ENCODE measurements around the gene SYNE1.

The SYNE1 gene

GRCh38 chr6:152166897-152167296, 470.3 kb downstream of the SYNE1 start:
- in situ Hi-C loops (cut with MboI; ENCODE audit: low sequenced_read_pairs, unreplicated experiment), result no loop called here
- no peak for TF ChIP-seq CTCF (IDR thresholded peaks at IDR 0.05; ENCODE audit: borderline replicate concordance, control extremely low read depth, extremely low read depth, insufficient read depth, missing control alignments)

GRCh38 chr6:152166497-152166896, 470.7 kb downstream of the SYNE1 start:
- in situ Hi-C loops (cut with MboI; ENCODE audit: low sequenced_read_pairs, unreplicated experiment), result no loop called here
- no peak for TF ChIP-seq CTCF (IDR thresholded peaks at IDR 0.05; ENCODE audit: borderline replicate concordance, control extremely low read depth, extremely low read depth, insufficient read depth, missing control alignments)
- no peak for DNase-seq (ENCODE audit: low spot score)

More at GRCh38 chr6:152166897-152167296, 470.3 kb downstream of the SYNE1 start:
- no peak for DNase-seq (ENCODE audit: low spot score)

GRCh38 chr6:152164957-152165356, 472.2 kb downstream of the SYNE1 start:
- DNase-seq (ENCODE audit: low spot score), result no peak
- in situ Hi-C loops (cut with MboI; ENCODE audit: low sequenced_read_pairs, unreplicated experiment), result no loop called here

GRCh38 chr6:152161501-152161900, 475.7 kb downstream of the SYNE1 start:
- DNase-seq (ENCODE audit: low spot score), result no peak
- no peak for TF ChIP-seq CTCF (IDR thresholded peaks at IDR 0.05; ENCODE audit: borderline replicate concordance, control extremely low read depth, extremely low read depth, insufficient read depth, missing control alignments)
- in situ Hi-C loops (cut with MboI; ENCODE audit: low sequenced_read_pairs, unreplicated experiment), result no loop called here

More at GRCh38 chr6:152164957-152165356, 472.2 kb downstream of the SYNE1 start:
- no peak for TF ChIP-seq CTCF (IDR thresholded peaks at IDR 0.05; ENCODE audit: borderline replicate concordance, control extremely low read depth, extremely low read depth, insufficient read depth, missing control alignments)

GRCh38 chr6:152160346-152160745, 476.8 kb downstream of the SYNE1 start:
- peak; percentile 66 for DNase-seq (ENCODE audit: low spot score)
- TF ChIP-seq CTCF (IDR thresholded peaks at IDR 0.05; ENCODE audit: borderline replicate concordance, control extremely low read depth, extremely low read depth, insufficient read depth, missing control alignments), result no peak
- in situ Hi-C loops (cut with MboI; ENCODE audit: low sequenced_read_pairs, unreplicated experiment), result no loop called here

- no peak for TF ChIP-seq CTCF (IDR thresholded peaks at IDR 0.05; ENCODE audit: borderline replicate concordance, control extremely low read depth, extremely low read depth, insufficient read depth, missing control alignments)
- in situ Hi-C loops (cut with MboI; ENCODE audit: low sequenced_read_pairs, unreplicated experiment), result no loop called here
- DNase-seq (ENCODE audit: low spot score), result no peak
Observed at GRCh38 chr6:152155792-152156191, 481.4 kb downstream of the SYNE1 start.

Data from GM13976 (cell line).